Upper lobe of left lung (tissue), 6 donors: ENCODE measurements around the gene RECK. TPM values are rescaled to one million over a fixed set of nuclear protein-coding genes. Genes with fewer than 3 reads are reported as not detected.

Source experiments
- ATAC-seq, 2 donors: fragments of 200-7000 bp; cut with Tn5 transposase; one replicate each; pipeline ENCODE4 v1.9.1; 2022; ENCODE audit warnings: mild to moderate bottlenecking in 2 of 2, moderate library complexity in 2 of 2; ENCODE audit not compliant: low FRiP score in 2 of 2
- DNase-seq, 2 donors: peaks; one replicate each; pipeline ENCODE4 v3.0.0-alpha.2; 2019 to 2020
- H3K27ac ChIP-seq, 4 donors: fragments of 200-600 bp; sonication (generic); one replicate each; pipeline ENCODE4 v1.5.1; 2016 to 2019
- H3K27me3 ChIP-seq, 4 donors: fragments of 200-600 bp; sonication (generic); one replicate each; pipeline ENCODE4 v1.5.1; 2017 to 2019
- H3K36me3 ChIP-seq, 4 donors: fragments of 200-600 bp; sonication (generic); one replicate each; pipeline ENCODE4 v1.5.1; 2016 to 2019
- H3K4me1 ChIP-seq, 4 donors: fragments of 200-600 bp; sonication (generic); one replicate each; pipeline ENCODE4 v1.5.1; 2018 to 2019
- H3K4me3 ChIP-seq, 4 donors: fragments of 200-600 bp; sonication (generic); one replicate each; pipeline ENCODE4 v1.5.1; 2017 to 2019; ENCODE audit warnings: mild to moderate bottlenecking in 2 of 4, moderate library complexity in 1 of 4
- H3K9me3 ChIP-seq, 4 donors: fragments of 200-600 bp; sonication (generic); one replicate each; pipeline ENCODE4 v1.5.1; 2018 to 2019
- EP300 ChIP-seq, 4 donors: sonication (generic); formaldehyde crosslinking; IDR thresholded peaks; one replicate each; pipeline ENCODE4 v1.5.1; 2017; ENCODE audit warnings: antibody characterized with exemption in 4 of 4, control low read depth in 2 of 4
- POLR2A ChIP-seq, 4 donors: fragments of 450-650 bp; IDR thresholded peaks; one replicate each; pipeline ENCODE4 v1.5.1; 2016 to 2017; ENCODE audit warnings: antibody characterized with exemption in 4 of 4, mild to moderate bottlenecking in 2 of 4
- POLR2AphosphoS5 ChIP-seq, 2 donors: sonication (generic); formaldehyde crosslinking; IDR thresholded peaks; one replicate each; pipeline ENCODE4 v1.5.1; 2017; ENCODE audit warnings: antibody characterized with exemption in 2 of 2
- WGBS, 2 donors: methylation state at CpG; one replicate each; pipeline ENCODE4 v1.1.5; 2017 to 2018; 5-methylcytosine and 5-hydroxymethylcytosine counted together
- total RNA-seq, 6 donors: library from RNA; depleted of rRNA in 4 of 6; stranded (reverse); fragments of >200 nt in 4 of 6; gene quantifications; one replicate each; pipeline versions ENCODE4 v1.1.0 to v1.2.1, GENCODE V29; 2016 to 2021
- TF ChIP-seq, protein P1 (sequence below), 6 experiments: fragments of 450-650 bp in 4 of 6; fragments of 200-600 bp in 2 of 6; sonication (generic) in 2 of 6; IDR thresholded peaks; one replicate each; pipeline ENCODE4 v1.5.1; 2016 to 2019; ENCODE audit warnings: antibody characterized with exemption in 6 of 6
- donor health status: DM: no; HTN: no; CAD: no; lungs with moderate emphysema.
- donor health status: DM: no; HTN: yes; CAD: no; lungs with severe emphysema.

RECK gene
- total RNA-seq, 6 donors from 2014 or later = 8.4 to 17.6 (median 11.0) TPM

DNA sequence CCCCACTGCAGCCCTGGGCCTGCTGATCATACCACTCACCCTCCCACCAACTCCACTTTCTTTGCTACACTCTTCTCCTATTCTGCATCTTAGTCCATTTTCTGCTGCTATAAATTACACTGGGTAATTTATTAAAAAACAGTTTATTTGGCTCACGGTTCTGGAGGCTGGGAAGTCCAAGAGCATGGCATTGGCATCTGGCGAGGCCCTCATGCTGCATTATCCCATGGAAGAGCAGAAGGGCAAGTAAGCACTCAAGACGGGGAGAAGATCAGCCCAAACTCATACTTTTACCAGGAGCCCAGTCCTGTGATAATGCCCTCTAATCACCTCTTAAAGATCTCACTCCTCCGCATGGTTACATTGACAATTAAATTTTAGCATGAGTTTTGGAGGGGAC lies 109.3 kb downstream of the RECK start:
- no peaks in the 10 kb centered on the region for H3K36me3 ChIP-seq
- 95 to 98% methylated on average over 4 of the region's 4 CpGs for WGBS, 2 donors
- no peak for TF ChIP-seq POLR2AphosphoS5 (IDR thresholded peaks at IDR 0.05)
- TF ChIP-seq EP300 (IDR thresholded peaks at IDR 0.05) = no peak
- no peak for TF ChIP-seq POLR2A (IDR thresholded peaks at IDR 0.05)
- TF ChIP-seq, protein P1, sequence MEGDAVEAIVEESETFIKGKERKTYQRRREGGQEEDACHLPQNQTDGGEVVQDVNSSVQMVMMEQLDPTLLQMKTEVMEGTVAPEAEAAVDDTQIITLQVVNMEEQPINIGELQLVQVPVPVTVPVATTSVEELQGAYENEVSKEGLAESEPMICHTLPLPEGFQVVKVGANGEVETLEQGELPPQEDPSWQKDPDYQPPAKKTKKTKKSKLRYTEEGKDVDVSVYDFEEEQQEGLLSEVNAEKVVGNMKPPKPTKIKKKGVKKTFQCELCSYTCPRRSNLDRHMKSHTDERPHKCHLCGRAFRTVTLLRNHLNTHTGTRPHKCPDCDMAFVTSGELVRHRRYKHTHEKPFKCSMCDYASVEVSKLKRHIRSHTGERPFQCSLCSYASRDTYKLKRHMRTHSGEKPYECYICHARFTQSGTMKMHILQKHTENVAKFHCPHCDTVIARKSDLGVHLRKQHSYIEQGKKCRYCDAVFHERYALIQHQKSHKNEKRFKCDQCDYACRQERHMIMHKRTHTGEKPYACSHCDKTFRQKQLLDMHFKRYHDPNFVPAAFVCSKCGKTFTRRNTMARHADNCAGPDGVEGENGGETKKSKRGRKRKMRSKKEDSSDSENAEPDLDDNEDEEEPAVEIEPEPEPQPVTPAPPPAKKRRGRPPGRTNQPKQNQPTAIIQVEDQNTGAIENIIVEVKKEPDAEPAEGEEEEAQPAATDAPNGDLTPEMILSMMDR (IDR thresholded peaks at IDR 0.05) = no peak
- H3K9me3 ChIP-seq = peaks cover 0 to 3% (median 0%) of the 10 kb centered on the region in 4 donors
- no peak overlapping the region for H3K27ac ChIP-seq
- DNase-seq (no peak), ATAC-seq (no peak)
- H3K27me3 ChIP-seq = no peaks in the 10 kb centered on the region
- H3K4me3 ChIP-seq = no peak overlapping the region
- peaks cover 56 to 85% (median 69%) of the 10 kb centered on the region in 4 donors for H3K4me1 ChIP-seq

DNA sequence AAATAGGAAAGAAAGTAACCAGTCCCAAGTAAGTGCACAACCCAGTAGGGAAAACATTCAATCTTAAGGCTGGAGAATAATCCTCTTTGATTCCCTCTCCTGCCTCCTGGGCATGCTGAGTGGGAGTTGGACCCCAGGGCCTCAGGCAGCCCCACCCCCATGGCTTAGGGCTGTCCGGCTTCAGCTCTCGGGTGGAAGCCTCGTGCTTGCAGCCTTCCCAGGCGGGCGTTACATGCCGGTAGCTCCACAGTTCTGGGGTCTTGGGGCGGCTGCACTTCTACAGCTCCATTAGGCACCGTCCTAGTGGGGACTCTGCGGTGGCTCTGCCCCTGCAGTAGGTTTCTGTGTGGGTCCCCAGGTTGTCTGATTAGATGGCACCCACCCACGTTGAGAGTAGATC lies 109.9 kb downstream of the RECK start:
- 92 to 98% methylated on average over 9 of the region's 10 CpGs for WGBS, 2 donors
- TF ChIP-seq POLR2AphosphoS5 (IDR thresholded peaks at IDR 0.05) (no peak), EP300 (IDR thresholded peaks at IDR 0.05) (no peak), POLR2A (IDR thresholded peaks at IDR 0.05) (no peak)
- TF ChIP-seq, protein P1 (IDR thresholded peaks at IDR 0.05) = no peak
- Histone ChIP-seq H3K4me3 (no peak overlapping the region), H3K9me3 (peaks cover 0 to 3% (median 0%) of the 10 kb centered on the region in 4 donors), H3K27me3 (no peaks in the 10 kb centered on the region), H3K36me3 (no peaks in the 10 kb centered on the region), H3K27ac (no peak overlapping the region), H3K4me1 (peaks cover 59 to 85% (median 71%) of the 10 kb centered on the region in 4 donors)
- ATAC-seq (no peak), DNase-seq (no peak)

GRCh38 chr9:36147441-36148175 lies 110.9 kb downstream of the RECK start:
- Histone ChIP-seq H3K36me3 (no peaks in the 10 kb centered on the region), H3K4me1 (peaks cover 60 to 82% (median 69%) of the 10 kb centered on the region in 4 donors), H3K4me3 (no peak overlapping the region), H3K27ac (peak overlapping the region in 2 of 4 donors; percentile 24 to 87), H3K9me3 (peaks cover 0 to 3% (median 0%) of the 10 kb centered on the region in 4 donors), H3K27me3 (no peaks in the 10 kb centered on the region)
- no peak for DNase-seq
- ATAC-seq = no peak
- 85 to 90% methylated on average over 13 to 14 of the region's 14 CpGs for WGBS, 2 donors
- TF ChIP-seq POLR2A (IDR thresholded peaks at IDR 0.05) (no peak), EP300 (IDR thresholded peaks at IDR 0.05) (no peak), POLR2AphosphoS5 (IDR thresholded peaks at IDR 0.05) (no peak)
- TF ChIP-seq, protein P1 (IDR thresholded peaks at IDR 0.05) = no peak

DNA sequence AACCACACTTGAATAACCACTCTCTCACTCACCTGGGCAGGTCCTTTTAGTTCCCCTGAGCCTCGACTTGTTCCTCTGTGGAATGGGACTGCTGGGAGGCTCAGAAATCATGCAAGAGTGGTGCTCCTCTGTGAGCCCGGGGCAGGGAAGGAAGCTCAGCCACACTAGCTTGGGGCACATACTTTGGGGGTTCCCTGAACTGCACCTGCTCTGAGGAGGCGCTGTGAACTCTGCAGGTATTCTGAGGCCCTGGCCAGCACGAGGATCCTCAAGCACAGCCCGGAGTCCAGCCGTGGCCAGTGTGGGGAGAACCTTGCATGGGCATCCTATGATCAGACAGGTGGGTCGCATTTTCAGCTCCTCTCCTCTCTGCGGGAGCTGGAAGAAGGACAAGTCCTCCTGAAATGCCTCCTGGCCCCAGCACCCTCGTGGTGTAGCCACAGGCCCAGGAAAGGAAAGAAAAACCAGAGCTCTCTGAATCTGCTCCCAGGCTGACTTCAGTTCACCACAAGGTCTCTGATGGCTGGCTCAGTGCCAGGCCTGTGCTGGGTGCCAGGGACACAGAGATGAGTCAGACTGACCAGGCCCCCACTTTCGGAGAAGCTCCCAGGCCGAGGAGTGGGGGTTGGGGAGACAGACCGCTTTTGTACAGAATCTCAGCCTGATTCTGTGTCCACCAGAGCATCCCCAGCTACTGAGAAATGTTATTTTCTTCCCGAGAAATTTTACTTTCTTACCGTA lies 111.8 kb downstream of the RECK start:
- WGBS, 2 donors = 61 to 70% methylated on average over 8 to 14 of the region's 14 CpGs
- H3K27ac ChIP-seq = peak overlapping the region; percentile 16 to 87 (median 50)
- no peaks in the 10 kb centered on the region for H3K36me3 ChIP-seq
- H3K4me3 ChIP-seq = no peak overlapping the region
- peaks cover 52 to 80% (median 63%) of the 10 kb centered on the region in 4 donors for H3K4me1 ChIP-seq
- ATAC-seq (peak; percentile 58 to 86), DNase-seq (peak; percentile 64 to 94)
- TF ChIP-seq POLR2AphosphoS5 (IDR thresholded peaks at IDR 0.05) = peak in 1 of 2 donors; percentile 69
- TF ChIP-seq, protein P1 (IDR thresholded peaks at IDR 0.05) = no peak
- TF ChIP-seq EP300 (IDR thresholded peaks at IDR 0.05) = peak in 1 of 4 donors; percentile 7
- no peak for TF ChIP-seq POLR2A (IDR thresholded peaks at IDR 0.05)
- peaks cover 0 to 3% (median 0%) of the 10 kb centered on the region in 4 donors for H3K9me3 ChIP-seq
- no peaks in the 10 kb centered on the region for H3K27me3 ChIP-seq
